T-cell (primary cell): ENCODE measurements around the gene VMP1. TPM values are rescaled to one million over a fixed set of nuclear protein-coding genes. Genes with fewer than 3 reads are reported as not detected.
"Not testable (repeated sequence)": the region's sequence is repeated elsewhere in the genome, so short reads cannot be mapped to it uniquely, and the experiment has no call there.

Experiments
- ATAC-seq, 4 experiments: fragments of 200-7000 bp in 3 of 4; fragments of 150-1000 bp in 1 of 4; cut with Tn5 transposase; replicated peaks in 1 of 4; 1 replicate in 3 of 4; 2 replicates in 1 of 4; pipeline ENCODE4 v1.10.0; 2021; ENCODE audit warnings: moderate library complexity in 3 of 4, mild to moderate bottlenecking in 2 of 4, moderate number of reproducible peaks in 1 of 4
- CTCF ChIA-PET, 2 donors: fragments of 300-600 bp; sonication (Branson Sonifier 250); formaldehyde crosslinking; loops; one replicate each; lab custom pipeline; 2022; ENCODE audit warnings: antibody characterized with exemption in 2 of 2; lab: Charles Lee
- POLR2A ChIA-PET, 2 donors: fragments of 300-600 bp; sonication (Branson Sonifier 250); formaldehyde crosslinking; loops; one replicate each; lab custom pipeline; 2022; ENCODE audit warnings: antibody characterized with exemption in 2 of 2; lab: Charles Lee
- DNase-seq, 35 experiments: peaks; one replicate each; pipeline versions ENCODE4 v3.0.0 to v3.0.0-alpha.2; 2013 to 2023
- H3K27ac ChIP-seq: one replicate; pipeline ENCODE4 v1.5.1; 2013; ENCODE audit warnings: low read length
- H3K27me3 ChIP-seq, 2 experiments: replicated peaks in 1 of 2; 1 replicate in 1 of 2; 2 replicates in 1 of 2; pipeline versions ENCODE4 v1.6.1 to v1.7.0; 2013; ENCODE audit warnings: low read length in 1 of 2, mixed read lengths in 1 of 2; ENCODE audit not compliant: control insufficient read depth in 2 of 2, insufficient read depth in 2 of 2; ENCODE audit errors: extremely low read depth in 1 of 2
- H3K36me3 ChIP-seq, 2 donors: 1 replicate in 1 of 2; 2 replicates in 1 of 2; pipeline versions ENCODE4 v1.6.1 to v1.7.0; 2013; ENCODE audit warnings: low read length in 1 of 2; ENCODE audit not compliant: control insufficient read depth in 2 of 2, insufficient read depth in 1 of 2; ENCODE audit errors: extremely low read depth in 1 of 2
- H3K4me1 ChIP-seq, 2 experiments: 1 replicate in 1 of 2; 2 replicates in 1 of 2; pipeline versions ENCODE4 v1.6.1 to v1.7.0; 2013; ENCODE audit warnings: low read length in 2 of 2, mixed read lengths in 1 of 2; ENCODE audit not compliant: insufficient read depth in 2 of 2, control insufficient read depth in 1 of 2; ENCODE audit errors: extremely low read depth in 1 of 2
- H3K4me3 ChIP-seq, 2 donors: 1 replicate in 1 of 2; 2 replicates in 1 of 2; pipeline versions ENCODE4 v1.5.1 to v1.7.0; 2013; ENCODE audit warnings: mild to moderate bottlenecking in 2 of 2, low read length in 1 of 2, moderate library complexity in 1 of 2; ENCODE audit not compliant: control insufficient read depth in 1 of 2; ENCODE audit errors: extremely low read depth in 1 of 2
- H3K9me3 ChIP-seq: 2 replicates; pipeline ENCODE4 v1.7.0; 2013
- H3K27ac Mint-ChIP-seq, 2 donors: one replicate each; pipeline ENCODE4 v1.8.0; 2020 to 2021; ENCODE audit warnings: mild to moderate bottlenecking in 2 of 2, mixed read lengths in 2 of 2
- H3K27me3 Mint-ChIP-seq, 2 donors: one replicate each; pipeline ENCODE4 v1.8.0; 2021 to 2022; ENCODE audit warnings: mixed read lengths in 2 of 2
- H3K36me3 Mint-ChIP-seq: one replicate; pipeline ENCODE4 v1.8.0; 2021; ENCODE audit warnings: mixed read lengths
- H3K4me1 Mint-ChIP-seq, 3 donors: one replicate each; pipeline ENCODE4 v1.8.0; 2020 to 2022; ENCODE audit warnings: mixed read lengths in 3 of 3, mild to moderate bottlenecking in 1 of 3
- H3K4me3 Mint-ChIP-seq, 3 donors: one replicate each; pipeline ENCODE4 v1.8.0; 2020 to 2022; ENCODE audit warnings: mild to moderate bottlenecking in 3 of 3, mixed read lengths in 3 of 3, moderate library complexity in 3 of 3
- H3K9me3 Mint-ChIP-seq, 3 donors: one replicate each; pipeline ENCODE4 v1.8.0; 2020 to 2022; ENCODE audit warnings: mixed read lengths in 3 of 3
- WGBS: methylation state at CpG from one replicate; pipeline ENCODE4 v1.1.5; 2013; ENCODE audit warnings: missing lambda C conversion rate; ENCODE audit not compliant: insufficient coverage; 5-methylcytosine and 5-hydroxymethylcytosine counted together
- total RNA-seq, 35 experiments: library from RNA in 6 of 35; stranded (reverse) in 6 of 35; fragments of 120-200 nt in 1 of 35; gene quantifications; one replicate each; pipeline versions ENCODE4 v1.2.1 to v1.2.4 and lab custom pipeline; 2013 to 2026

Gene VMP1
- total RNA-seq, 5 donors from 2014 or later (not counting 1 experiment from before 2014, with no cell fraction given), result 93.7 to 104 (median 97.6) TPM

DNA sequence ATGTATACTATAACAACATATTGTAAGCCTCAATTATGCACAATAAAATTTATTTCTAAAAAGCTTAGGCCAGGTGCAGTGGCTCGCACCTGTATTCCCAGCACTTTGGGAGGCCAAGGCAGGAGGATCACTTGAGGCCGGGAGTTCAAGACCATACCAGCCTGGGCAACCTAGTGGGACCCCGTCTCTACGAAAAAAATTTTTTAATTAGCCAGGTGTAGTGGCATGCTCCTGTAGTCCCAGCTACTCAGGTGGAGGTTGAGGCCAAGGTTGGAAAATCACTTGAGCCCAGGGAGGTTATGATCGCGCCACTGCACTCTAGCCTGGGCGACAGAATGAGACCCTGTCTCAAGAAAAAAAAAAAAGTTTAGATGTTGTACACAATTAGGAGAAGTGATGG lies 45.5 kb downstream of the VMP1 start:
- POLR2A ChIA-PET, result interaction anchor here (0.9 to 1.8 kb wide), 4 partner anchors 10 to 140 kb away, joined by 3 to 10 read pairs (median 6); partner anchors contain the start of genes RPS6KB1 (in 1 of the 2) and TUBD1 (in 1 of the 2)
- no peak overlapping the region for H3K4me3 ChIP-seq
- H3K4me1 ChIP-seq, result no peaks in the 10 kb centered on the region
- ATAC-seq, result no peak
- Mint-ChIP-seq H3K4me3 (no peak overlapping the region), H3K4me1 (peaks cover 18 to 44% (median 40%) of the 10 kb centered on the region in 3 donors), H3K27ac (peak overlapping the region in 1 of 2 donors; percentile 76), H3K9me3 (no peaks in the 10 kb centered on the region), H3K27me3 (no peaks in the 10 kb centered on the region), H3K36me3 (peaks cover 6% of the 10 kb centered on the region)
- CTCF ChIA-PET, result interaction anchor here (0.6 to 4.1 kb wide), 24 partner anchors 10 to 598 kb away, joined by 3 to 37 read pairs (median 4); partner anchors contain the start of genes PRR11 (in 1 of the 2), PTRH2 (in 1 of the 2), RPS6KB1 (in 1 of the 2) and SKA2 (in 1 of the 2)
- peaks cover 0 to 4% of the 10 kb centered on the region in 2 donors for H3K36me3 ChIP-seq
- no peaks in the 10 kb centered on the region for H3K9me3 ChIP-seq
- H3K27ac ChIP-seq, result no peak overlapping the region
- 87% methylated on average over 3 of the region's 7 CpGs for WGBS
- no peaks in the 10 kb centered on the region for H3K27me3 ChIP-seq
- no peak for DNase-seq

DNA sequence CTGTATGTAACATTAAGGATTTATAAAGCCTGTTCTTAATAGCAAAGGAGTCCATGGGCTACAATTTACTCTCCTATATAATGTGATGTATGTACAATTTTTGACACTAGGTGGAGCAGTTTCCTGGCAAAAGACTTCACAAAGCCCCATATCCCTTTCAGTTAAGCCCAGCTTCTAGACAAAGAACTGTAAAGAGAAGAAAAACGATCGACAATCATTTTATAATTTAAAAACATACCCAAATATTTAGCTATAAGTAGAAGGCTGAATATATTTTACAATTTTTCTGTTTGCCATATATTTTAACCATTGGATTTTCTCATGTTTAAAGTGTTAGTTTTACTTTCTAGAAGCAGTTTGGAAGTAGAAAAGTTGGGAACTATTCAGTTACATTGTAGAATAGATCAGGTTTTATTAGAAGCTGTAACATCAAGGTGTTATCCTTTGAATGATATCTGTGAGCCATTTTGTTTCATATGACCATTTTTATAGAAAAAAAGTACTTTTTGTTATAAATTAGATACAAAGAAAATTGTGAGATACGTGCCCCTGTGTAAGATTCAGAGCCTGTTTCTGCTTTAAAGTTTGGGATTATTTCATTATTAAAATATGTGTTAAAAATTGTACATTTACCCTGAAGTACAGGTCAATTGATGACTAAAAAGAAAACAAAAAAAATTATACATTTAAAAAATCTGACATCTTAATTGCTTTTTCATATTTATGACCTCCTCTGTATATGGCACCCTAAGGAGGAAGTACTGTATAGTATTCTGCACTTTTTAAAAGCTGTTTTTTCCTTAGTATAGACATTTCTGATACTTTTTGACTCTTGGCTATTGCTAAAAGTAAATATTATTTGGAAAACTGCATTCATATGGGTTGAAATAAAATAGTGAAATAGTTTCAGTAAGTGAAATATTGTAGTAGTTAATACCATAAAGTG lies 46.3 kb downstream of the VMP1 start:
- peaks cover 0 to 4% of the 10 kb centered on the region in 2 donors for H3K36me3 ChIP-seq
- Mint-ChIP-seq H3K4me1 (peaks cover 18 to 47% (median 42%) of the 10 kb centered on the region in 3 donors), H3K27me3 (no peaks in the 10 kb centered on the region), H3K9me3 (no peaks in the 10 kb centered on the region), H3K36me3 (peaks cover 9% of the 10 kb centered on the region), H3K4me3 (peak overlapping the region; percentile 20 to 63 (median 56)), H3K27ac (peak overlapping the region; percentile 87 to 93)
- H3K9me3 ChIP-seq, result no peaks in the 10 kb centered on the region
- H3K27me3 ChIP-seq, result no peaks in the 10 kb centered on the region
- no CpG with 5 or more reads among the region's 3 CpGs for WGBS
- peak overlapping the region; percentile 47 for H3K27ac ChIP-seq
- H3K4me3 ChIP-seq, result no peak overlapping the region
- CTCF ChIA-PET, result interaction anchor here (0.5 to 4.1 kb wide), 38 partner anchors 8 to 599 kb away, joined by 3 to 37 read pairs (median 5); partner anchors contain the start of genes PRR11 (in 1 of the 2), PTRH2 (in 1 of the 2), RPS6KB1 (in 1 of the 2) and SKA2 (in 1 of the 2)
- POLR2A ChIA-PET, result interaction anchor here (0.6 to 1.8 kb wide), 7 partner anchors 9 to 105 kb away, joined by 3 to 10 read pairs (median 5); no protein-coding TSS in a partner anchor
- peak; percentile 85 to 92 (median 90) for ATAC-seq
- no peaks in the 10 kb centered on the region for H3K4me1 ChIP-seq
- DNase-seq, result peak in 14 of 35 experiments; percentile 2 to 89 (median 13)

DNA sequence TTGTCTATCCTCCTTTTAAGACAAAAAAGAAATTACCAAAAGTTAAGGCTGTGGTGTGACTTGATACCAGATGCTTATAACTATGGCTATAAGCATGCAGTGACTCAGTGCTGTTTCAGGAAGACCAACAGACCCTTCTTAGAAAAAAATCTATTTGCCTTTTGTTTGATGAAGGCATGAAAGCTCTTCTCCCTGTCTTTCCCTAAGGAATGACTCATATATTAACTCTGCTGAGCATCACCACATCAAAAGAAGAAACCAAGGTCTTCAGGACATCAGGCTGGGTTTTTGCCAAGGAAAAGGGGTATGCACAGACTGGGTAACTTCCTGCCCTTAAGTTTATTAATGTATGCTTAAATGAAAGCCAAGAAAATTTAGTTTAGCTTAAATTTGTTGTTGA lies 47.1 kb downstream of the VMP1 start:
- peaks cover 0 to 2% (median 2%) of the 10 kb centered on the region in 3 donors for H3K9me3 Mint-ChIP-seq
- H3K4me3 Mint-ChIP-seq, result peak overlapping the region in 2 of 3 donors; percentile 1 to 63
- H3K27ac ChIP-seq, result peak overlapping the region; percentile 47
- ATAC-seq (peak in 3 of 4 experiments; percentile 44 to 63 (median 62)), DNase-seq (peak in 1 of 35 experiments; percentile 25)
- H3K27ac Mint-ChIP-seq, result peak overlapping the region; percentile 87 to 93
- H3K36me3 ChIP-seq, result peaks cover 0 to 4% of the 10 kb centered on the region in 2 donors
- no peaks in the 10 kb centered on the region for H3K4me1 ChIP-seq
- H3K4me3 ChIP-seq, result no peak overlapping the region
- peaks cover 18 to 47% (median 42%) of the 10 kb centered on the region in 3 donors for H3K4me1 Mint-ChIP-seq
- no peaks in the 10 kb centered on the region for H3K27me3 Mint-ChIP-seq
- H3K36me3 Mint-ChIP-seq, result peaks cover 14% of the 10 kb centered on the region
- ChIA-PET POLR2A (interaction anchor here (0.6 to 0.7 kb wide), 4 partner anchors 20 to 104 kb away, joined by 4 to 7 read pairs (median 5); no protein-coding TSS in a partner anchor), CTCF (interaction anchor here (0.5 to 4.1 kb wide), 29 partner anchors 9 to 540 kb away, joined by 3 to 37 read pairs (median 6); partner anchors contain the start of genes PTRH2 (in 1 of the 2), RPS6KB1 (in 1 of the 2), TUBD1 (in 1 of the 2) and VMP1 (in 1 of the 2))
- no peaks in the 10 kb centered on the region for H3K9me3 ChIP-seq
- no peaks in the 10 kb centered on the region for H3K27me3 ChIP-seq

DNA sequence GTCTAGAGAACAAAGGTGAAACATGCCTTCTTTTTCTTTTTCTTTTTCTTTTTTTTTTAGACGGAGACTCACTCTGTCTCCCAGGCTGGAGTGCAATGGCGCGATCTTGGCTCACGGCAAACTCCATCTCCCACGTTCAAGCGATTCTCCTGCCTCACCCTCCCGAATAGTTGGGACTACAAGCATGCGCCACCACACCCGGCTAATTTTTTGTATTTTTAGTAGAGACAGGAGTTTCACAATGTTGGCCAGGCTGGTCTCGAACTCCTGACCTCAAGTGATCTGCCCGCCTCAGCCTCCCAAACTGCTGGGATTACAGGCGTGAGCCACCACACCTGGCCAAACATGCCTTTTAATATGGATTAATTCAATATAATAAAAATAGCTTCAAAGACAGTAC lies 47.6 kb downstream of the VMP1 start:
- H3K36me3 ChIP-seq, H3K27me3 Mint-ChIP-seq, H3K9me3 Mint-ChIP-seq, H3K27ac ChIP-seq, H3K27me3 ChIP-seq, H3K4me3 ChIP-seq, ATAC-seq, H3K9me3 ChIP-seq, DNase-seq, H3K4me1 ChIP-seq: not testable (repeated sequence)
- 100% methylated on average over 4 of the region's 12 CpGs for WGBS
- peaks cover 18 to 47% (median 42%) of the 10 kb centered on the region in 3 donors for H3K4me1 Mint-ChIP-seq
- H3K4me3 Mint-ChIP-seq, result peak overlapping the region in 1 of 3 donors; percentile 1
- H3K27ac Mint-ChIP-seq, result peak overlapping the region; percentile 61 to 87
- ChIA-PET POLR2A (interaction anchor here in 1 of 2 donors (0.7 kb wide), 1 partner anchor 20 kb away, joined by 5 read pairs; no protein-coding TSS in a partner anchor), CTCF (interaction anchor here (0.6 to 4.1 kb wide), 15 partner anchors 20 to 540 kb away, joined by 3 to 37 read pairs (median 5); partner anchors contain the start of genes RPS6KB1 (in 1 of the 2) and TUBD1 (in 1 of the 2))
- H3K36me3 Mint-ChIP-seq, result peaks cover 17% of the 10 kb centered on the region

DNA sequence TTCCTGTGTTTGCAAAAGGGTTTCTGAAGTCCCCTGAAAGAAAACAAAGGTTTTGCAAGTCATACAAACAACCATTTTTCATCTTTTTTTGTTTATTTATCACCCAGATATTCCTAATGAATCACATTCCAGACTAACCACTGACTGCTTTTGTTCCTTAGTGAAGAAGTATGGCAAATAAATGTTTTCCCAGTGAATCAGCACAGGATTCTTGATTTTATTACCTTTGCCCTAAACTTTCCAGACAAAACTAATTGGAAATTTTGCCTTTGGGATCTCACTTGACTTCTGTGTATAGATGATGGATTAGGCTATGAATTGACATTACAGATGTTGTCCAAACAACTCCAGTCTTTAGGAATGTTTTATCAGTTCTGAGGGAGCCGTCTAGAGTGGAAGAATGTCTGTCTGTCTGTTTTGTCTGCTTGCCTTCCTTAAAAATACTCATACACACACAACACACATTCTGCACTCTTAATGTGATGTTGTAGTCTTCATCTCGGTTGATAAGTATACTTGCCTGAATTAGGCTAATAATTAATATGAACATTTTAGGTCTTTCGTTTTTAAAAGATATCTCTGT lies 48.9 kb downstream of the VMP1 start:
- peaks cover 22 to 47% (median 45%) of the 10 kb centered on the region in 3 donors for H3K4me1 Mint-ChIP-seq
- H3K27me3 Mint-ChIP-seq, result no peaks in the 10 kb centered on the region
- H3K9me3 Mint-ChIP-seq, result peaks cover 0 to 5% (median 4%) of the 10 kb centered on the region in 3 donors
- WGBS, result no CpG with 5 or more reads among the region's 3 CpGs
- H3K27me3 ChIP-seq, result no peaks in the 10 kb centered on the region
- CTCF ChIA-PET, result interaction anchor here in 1 of 2 donors (0.6 to 0.7 kb wide), 2 partner anchors 30 to 135 kb away, joined by 3 read pairs; no protein-coding TSS in a partner anchor
- peaks cover 20% of the 10 kb centered on the region for H3K36me3 Mint-ChIP-seq
- no peaks in the 10 kb centered on the region for H3K4me1 ChIP-seq
- H3K27ac ChIP-seq, result no peak overlapping the region
- no peak overlapping the region for H3K4me3 Mint-ChIP-seq
- no peaks in the 10 kb centered on the region for H3K9me3 ChIP-seq
- POLR2A ChIA-PET, result no interaction called here
- peaks cover 0 to 4% of the 10 kb centered on the region in 2 donors for H3K36me3 ChIP-seq
- H3K27ac Mint-ChIP-seq, result peak overlapping the region; percentile 74 to 86
- no peak overlapping the region for H3K4me3 ChIP-seq
- DNase-seq (no peak), ATAC-seq (no peak)
